Transverse colon (tissue), 4 donors: ENCODE results near the gene ITGA7.

Experiments
- EP300 ChIP-seq: sonication (generic); formaldehyde crosslinking; IDR thresholded peaks from one replicate; pipeline ENCODE4 v1.6.1; 2017; ENCODE audit warnings: antibody characterized with exemption, low read depth
- POLR2A ChIP-seq: fragments of 450-650 bp; IDR thresholded peaks from one replicate; pipeline ENCODE4 v1.6.1; 2016; ENCODE audit warnings: antibody characterized with exemption, mild to moderate bottlenecking, moderate library complexity
- POLR2AphosphoS5 ChIP-seq, 3 donors: sonication (generic); formaldehyde crosslinking; IDR thresholded peaks; one replicate each; pipeline ENCODE4 v1.6.1; 2016; ENCODE audit warnings: antibody characterized with exemption in 3 of 3
- TF ChIP-seq, protein P1 (sequence below), 5 experiments: fragments of 200-600 bp in 3 of 5; fragments of 450-650 bp in 2 of 5; sonication (generic) in 3 of 5; IDR thresholded peaks; 1 replicate in 2 of 5; 2 replicates in 3 of 5; pipeline ENCODE4 v1.5.1; 2016 to 2017; ENCODE audit warnings: antibody characterized with exemption in 5 of 5, inconsistent platforms in 3 of 5, mild to moderate bottlenecking in 2 of 5, moderate library complexity in 1 of 5

DNA sequence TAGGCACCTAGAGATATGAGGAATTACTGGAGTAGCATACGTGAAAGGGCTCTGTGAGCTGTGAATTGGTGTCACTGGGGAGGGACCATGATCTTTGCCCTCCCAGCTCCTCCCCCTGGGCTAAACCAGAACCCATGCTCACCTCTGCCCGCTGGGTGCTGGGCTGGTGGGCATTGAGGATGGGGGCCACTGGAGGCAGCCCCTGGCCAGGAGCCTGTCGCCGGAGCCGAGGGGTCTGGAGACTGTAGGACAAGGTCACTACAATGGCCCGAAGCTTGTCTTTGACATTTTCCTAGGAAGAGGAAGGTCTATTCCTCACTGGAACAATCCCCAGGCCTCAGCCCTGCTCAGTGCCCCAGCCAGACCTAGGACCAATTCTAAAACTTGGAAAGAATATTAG is 11.6 kb downstream of the ITGA7 start:
- TF ChIP-seq, protein P1, sequence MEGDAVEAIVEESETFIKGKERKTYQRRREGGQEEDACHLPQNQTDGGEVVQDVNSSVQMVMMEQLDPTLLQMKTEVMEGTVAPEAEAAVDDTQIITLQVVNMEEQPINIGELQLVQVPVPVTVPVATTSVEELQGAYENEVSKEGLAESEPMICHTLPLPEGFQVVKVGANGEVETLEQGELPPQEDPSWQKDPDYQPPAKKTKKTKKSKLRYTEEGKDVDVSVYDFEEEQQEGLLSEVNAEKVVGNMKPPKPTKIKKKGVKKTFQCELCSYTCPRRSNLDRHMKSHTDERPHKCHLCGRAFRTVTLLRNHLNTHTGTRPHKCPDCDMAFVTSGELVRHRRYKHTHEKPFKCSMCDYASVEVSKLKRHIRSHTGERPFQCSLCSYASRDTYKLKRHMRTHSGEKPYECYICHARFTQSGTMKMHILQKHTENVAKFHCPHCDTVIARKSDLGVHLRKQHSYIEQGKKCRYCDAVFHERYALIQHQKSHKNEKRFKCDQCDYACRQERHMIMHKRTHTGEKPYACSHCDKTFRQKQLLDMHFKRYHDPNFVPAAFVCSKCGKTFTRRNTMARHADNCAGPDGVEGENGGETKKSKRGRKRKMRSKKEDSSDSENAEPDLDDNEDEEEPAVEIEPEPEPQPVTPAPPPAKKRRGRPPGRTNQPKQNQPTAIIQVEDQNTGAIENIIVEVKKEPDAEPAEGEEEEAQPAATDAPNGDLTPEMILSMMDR (IDR thresholded peaks at IDR 0.05) = no peak
- TF ChIP-seq POLR2A = no peak
- TF ChIP-seq POLR2AphosphoS5 (IDR thresholded peaks at IDR 0.05) = no peak
- TF ChIP-seq EP300 = no peak
